GM12801 (cell line): ENCODE data around the gene TBX21.

Experiments
- CTCF ChIP-seq: IDR thresholded peaks from one replicate; pipeline ENCODE4 v1.5.1; 2011; ENCODE audit warnings: control low read depth; ENCODE audit not compliant: insufficient read length; ENCODE audit errors: extremely low read depth

Gene TBX21

GRCh38 chr17:47705536-47706530 lies 27.2 kb upstream of the TBX21 start:
- no peak for TF ChIP-seq CTCF

- no peak for TF ChIP-seq CTCF
Observed at GRCh38 chr17:47707056-47707804, 25.8 kb upstream of the TBX21 start.

- TF ChIP-seq CTCF: no peak
Observed at GRCh38 chr17:47707884-47708283, 25.2 kb upstream of the TBX21 start.

- TF ChIP-seq CTCF: no peak
Observed at GRCh38 chr17:47708312-47708863, 24.6 kb upstream of the TBX21 start.

- TF ChIP-seq CTCF: no peak
Observed at GRCh38 chr17:47708864-47709541, 24.0 kb upstream of the TBX21 start.

- TF ChIP-seq CTCF: no peak
Observed at GRCh38 chr17:47709594-47709993, 23.4 kb upstream of the TBX21 start.
